ENCODE measurements around the gene TMEM273.
A peak's percentile ranks its signal among the peaks of the same experiment; 100 is the strongest.

Gene TMEM273

DNA sequence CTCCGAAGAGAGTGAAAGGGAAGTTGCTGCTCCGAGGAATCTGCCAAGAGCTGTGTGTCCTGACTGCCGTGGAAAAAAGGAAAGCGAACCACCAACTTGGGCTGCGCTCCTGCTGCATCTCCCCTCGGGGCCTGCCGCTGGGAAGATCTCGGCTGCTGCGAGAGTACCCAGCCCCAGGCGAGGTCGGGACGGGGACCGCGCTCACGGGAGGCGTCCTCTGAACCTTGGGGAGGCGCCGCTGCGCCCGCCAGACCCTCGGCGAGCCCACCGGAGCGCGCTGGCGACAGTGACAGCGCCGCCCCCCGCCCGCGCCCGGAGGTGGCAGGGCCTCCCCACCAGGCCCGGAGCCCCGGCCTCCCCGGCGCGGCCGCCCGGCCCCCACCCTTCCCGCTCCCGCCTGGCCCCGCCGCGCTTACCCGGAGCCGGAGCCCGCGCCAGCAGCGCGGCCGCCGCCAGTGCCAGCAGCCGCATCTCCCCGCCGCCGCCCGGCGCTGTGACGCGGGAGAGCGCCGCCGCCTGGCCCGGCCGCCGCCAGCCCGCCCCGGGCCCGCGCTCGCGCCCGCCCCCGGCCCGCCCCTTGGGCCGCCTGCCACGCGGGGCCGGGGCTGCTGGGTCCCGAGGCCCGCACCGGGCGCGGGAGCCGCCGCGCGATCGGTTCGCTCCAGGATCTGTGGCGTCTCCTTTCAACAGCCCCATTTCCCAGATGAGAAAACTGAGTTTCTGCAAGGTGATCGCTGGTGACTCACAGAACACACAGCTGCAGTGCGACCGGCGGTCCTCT is 73.0 kb downstream of the TMEM273 start, which contains the start of gene VSTM4:
Gene VSTM4, minus strand, starts transcription at position 508 of the 781 bp plus-strand sequence. Its CDS starts 37 bp downstream, at position 471.
- peak; percentile 63 for DNase-seq (ENCODE audit: low read depth)

DNA sequence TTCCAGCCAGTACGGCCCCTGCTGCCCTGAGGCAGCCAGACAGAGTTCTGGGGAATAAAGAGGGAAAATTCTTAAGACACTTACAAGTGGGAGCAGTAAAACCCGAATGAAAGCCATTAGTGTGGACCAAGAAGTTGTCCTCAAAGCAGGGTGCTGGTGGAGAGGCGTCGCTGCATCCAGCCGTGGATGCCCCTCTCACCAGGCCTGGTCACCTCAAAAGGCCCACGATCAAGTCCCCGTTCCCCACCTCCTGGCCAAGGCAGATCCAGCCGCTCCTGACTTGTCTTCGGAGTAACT is 73.5 kb downstream of the TMEM273 start:
- no peak for DNase-seq (ENCODE audit: low read depth)

DNA sequence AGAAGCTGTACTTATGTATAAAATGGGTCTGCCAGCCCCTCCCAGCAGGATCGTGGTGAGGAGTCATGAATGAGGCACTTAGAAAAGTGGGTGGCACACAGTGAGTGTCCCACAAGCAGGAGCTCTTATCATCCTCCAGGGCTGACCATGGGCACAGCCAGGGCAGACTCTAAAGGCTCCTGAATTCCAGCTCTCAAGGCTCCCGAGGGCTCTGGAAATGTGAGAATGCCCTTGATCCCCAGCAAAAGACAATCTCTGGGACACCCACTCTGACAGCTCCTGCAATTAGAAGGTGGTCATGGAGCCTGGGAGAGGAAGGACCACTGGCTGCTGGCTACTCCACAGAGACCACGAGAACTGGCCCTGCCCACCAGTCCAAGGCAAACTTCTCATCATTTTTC is 74.5 kb downstream of the TMEM273 start:
- peak; percentile 35 for DNase-seq (ENCODE audit: low read depth)

DNA sequence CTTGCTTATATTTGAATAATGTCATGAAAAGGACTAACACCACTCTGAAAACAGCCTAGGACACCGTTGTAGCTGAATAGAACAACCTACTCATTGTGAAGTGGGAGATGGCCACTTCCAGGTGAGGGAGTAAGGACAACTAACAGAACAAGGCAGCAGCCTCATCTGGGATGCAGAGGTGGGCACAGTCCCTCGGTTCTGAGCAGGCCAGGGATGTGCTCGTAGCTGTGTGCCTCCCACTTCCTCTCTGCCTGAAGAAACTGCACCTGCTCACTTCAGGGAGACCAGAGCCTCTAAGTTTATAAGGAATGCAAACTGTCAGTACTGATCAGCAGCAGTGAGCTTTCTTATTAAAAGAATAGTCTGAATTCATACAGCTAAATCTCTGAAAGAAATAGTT is 75.3 kb downstream of the TMEM273 start:
- no peak for DNase-seq (ENCODE audit: low read depth)

DNA sequence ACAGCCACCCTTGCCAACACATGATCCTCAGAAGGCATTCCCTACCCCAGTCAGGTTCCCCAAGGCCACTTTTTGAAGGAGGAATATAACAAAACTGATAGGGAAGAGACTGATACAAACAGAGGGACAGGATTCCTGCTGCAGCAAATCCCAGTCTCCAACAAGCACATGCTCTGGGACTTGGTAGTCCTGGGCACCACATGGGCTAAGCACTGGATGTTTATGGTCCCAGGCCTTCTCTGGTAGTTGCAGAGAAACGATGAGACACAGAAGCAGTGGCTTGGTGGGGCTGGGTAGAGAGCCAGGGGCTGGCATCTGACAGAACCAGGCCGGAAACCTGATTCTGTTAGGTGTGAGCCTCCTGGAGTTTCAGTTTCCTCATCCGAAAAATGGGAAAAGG is 76.1 kb downstream of the TMEM273 start:
- DNase-seq (ENCODE audit: low read depth): no peak

DNA sequence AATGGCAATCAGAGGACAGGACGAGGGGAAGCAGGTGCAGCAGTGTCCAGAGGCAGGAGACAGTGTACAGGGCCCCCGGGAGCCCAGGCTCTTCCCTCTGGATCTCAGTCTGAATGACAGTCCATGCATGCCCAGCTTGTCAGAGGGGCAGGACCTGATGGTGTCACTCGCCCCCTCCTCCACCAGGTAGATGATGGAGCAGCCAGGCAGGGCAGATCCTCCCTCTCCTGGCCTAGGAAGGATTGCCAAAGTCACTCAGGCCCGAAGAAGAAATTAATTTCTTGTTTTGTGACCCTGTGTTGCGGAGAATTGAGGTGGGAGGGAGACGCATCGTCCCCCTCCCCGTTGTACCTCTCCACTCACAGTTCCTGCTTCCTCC is 76.9 kb downstream of the TMEM273 start:
- DNase-seq (ENCODE audit: low read depth): no peak

DNA sequence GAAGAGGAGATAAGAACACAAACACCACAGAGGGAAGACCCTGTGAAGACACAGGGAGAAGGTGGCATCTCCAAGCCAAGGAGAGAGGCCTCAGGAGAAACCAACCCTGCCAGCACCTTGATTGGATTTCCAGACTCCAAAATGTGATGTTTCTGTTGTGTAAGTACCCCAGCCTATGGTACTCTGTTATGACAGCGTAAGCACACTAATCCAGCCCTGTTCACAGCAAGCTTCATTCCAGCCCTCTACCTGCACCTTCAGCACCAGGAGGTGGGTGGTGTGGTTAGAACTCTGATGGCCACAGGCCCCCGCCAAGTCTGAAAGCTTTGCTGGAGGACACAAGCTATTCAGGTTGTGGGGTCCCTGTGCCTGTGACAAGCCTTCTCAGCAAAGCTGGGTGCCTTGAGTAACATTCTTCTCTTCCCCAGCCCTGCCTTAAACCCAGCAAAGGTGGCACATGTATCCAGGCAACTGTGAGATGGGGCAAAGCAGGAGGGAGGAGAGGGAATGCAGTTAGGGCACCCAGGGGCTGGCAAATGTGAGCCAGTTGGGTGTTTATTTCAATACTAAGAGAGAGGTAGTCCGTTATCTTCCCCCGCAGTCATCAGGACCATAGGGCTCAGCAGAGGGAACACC is 77.4 kb downstream of the TMEM273 start:
- DNase-seq (ENCODE audit: low read depth): no peak

DNA sequence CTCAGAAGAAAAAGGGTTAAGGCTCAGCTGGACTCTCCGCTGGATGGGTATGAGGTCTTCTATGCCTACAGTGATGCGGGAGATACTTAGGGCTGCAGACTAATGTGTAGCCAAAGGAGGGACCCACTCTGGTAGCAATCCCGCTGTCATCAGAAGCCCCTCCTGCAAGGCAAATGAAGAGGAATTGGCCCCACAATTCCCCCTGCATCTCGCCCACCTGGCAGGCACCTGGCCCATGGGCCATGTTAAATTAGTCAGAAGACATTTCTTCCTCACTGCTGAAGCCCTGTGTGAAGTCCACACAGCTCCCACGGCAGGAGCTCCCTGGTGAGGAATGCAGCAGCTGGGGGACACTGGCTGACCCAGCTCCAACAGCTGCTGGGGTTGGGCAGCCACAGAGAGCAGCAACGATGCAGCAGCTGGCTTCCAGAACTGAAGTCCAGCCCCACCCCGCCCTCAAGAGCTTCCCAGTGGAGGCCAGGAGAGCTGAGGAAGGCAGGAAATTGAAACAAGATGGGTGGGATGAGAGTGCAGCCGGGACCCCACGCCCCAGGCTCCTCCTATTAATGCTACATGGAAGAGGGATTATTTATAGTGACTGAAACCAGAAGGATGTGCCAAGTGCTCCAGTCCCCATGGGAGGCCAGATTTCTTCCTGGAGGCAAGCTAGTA is 78.4 kb downstream of the TMEM273 start:
- DNase-seq (ENCODE audit: low read depth): peak; percentile 83

DNA sequence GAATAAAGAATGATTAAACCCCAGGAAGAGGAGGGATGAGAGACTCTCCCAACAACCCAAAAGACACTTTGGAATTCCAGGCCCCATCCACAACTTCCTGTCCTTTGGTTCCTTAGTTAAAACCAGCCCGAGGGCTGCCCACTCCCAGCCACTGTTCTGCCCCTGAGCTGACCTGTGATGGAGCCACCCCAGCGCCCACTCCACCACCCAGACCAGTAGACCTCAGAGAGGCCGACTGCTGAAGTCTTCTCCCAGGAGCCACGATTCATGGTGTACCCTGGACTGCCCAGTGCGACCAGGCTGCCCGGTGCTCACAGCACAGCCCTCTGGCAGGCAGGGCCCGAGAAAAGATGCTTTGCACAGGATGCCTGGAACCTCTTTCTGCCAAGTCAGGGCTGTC is 79.5 kb downstream of the TMEM273 start:
- DNase-seq (ENCODE audit: low read depth): no peak

DNA sequence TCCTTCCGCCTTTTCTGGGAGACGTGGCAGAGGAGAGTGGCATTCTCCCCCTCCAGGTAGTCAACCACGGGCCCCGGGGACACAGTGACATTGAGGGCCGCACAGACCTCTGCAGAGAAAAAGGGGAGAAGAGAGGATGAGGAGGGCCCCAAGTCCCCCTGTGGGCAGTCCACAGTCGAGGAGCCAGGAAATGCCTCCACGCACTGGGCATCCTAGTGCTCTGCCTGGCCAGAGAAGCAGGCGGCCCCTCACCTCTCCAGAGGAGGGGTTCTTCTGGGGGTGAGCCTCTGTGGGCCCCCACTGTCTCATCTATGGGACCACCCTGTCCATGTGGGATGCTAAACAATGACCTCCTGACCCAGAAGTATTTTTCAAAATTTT is 80.3 kb downstream of the TMEM273 start:
- no peak for DNase-seq (ENCODE audit: low read depth)

DNA sequence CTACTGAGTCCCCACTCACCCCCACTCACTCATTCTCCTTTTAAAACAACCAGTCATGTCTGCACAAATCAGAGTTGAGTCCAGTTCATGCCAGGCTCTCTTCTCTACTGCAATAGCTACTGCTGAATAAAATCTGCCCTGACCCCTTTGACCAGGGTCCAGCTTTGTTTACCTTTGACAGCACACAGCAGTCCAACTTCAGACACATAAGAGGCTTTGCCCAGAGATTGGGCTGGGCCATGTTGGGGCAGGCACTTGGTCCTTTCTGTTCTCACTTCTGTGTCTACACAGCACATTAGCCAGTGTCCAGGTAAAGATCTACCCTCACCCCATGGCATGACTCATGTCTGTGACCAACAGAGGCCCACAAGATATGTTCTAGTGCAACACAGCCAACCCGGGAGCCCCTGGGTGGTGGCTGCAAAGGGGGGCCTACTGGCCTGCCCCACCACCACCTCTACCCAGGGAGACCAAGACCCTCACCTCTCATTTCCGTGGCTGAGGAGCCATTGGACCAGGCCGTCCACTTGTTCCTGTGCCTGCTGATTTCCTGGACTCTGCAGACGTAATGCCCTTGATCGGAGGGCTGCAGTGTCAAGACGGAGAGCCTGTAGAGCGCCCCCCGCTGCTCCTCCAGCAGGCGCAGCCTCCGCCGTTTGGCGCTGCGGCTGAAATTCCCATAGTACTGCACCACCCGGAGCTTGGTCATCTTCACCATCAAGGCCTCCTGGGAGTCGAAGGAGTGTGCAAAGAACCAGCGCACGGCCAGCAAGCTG is 80.9 kb downstream of the TMEM273 start:
- no peak for DNase-seq (ENCODE audit: low read depth)

DNA sequence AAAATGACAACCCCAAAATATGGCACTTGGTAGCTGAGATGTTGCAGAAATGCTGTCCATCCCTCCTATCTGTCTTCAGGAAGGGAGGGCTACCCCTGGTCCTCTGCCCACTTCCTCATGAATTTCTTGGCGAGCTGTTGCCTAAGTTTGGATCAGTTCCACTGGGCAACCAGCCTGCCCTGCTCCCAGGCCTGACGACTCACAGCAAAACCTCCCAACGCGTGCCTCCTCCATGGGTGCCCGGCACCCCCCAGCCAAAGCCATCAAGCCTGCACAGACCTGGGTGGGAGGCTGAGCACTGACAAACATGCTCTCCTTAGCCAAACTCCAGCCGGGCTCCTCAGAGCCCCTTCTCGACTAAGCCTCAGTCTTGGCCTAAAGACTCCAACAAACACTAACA is 81.7 kb downstream of the TMEM273 start:
- peak; percentile 14 for DNase-seq (ENCODE audit: low read depth)

DNA sequence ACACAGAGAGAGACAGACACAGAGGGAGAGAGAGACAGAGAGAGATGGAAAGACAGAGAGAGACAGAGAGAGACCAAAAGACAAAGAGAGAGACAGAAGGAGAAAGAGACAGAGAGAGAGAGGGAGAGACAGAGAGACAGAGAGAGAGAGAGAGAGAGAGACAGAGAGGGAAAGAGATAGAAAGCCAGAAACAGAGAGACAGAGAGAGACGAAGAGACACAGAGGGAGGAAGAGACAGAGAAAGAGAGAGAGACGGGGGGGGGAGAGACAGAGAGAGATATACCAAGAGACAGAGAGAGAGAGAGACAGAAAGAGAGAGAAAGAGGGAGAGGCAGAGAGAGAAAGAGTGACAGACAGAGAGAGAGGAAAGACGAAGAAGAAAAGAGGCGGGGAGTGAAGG is 83.1 kb downstream of the TMEM273 start:
- no peak for DNase-seq (ENCODE audit: low read depth)
